Stomach (tissue), 9 donors: Measurements from ENCODE around the gene MDH1. TPM values are rescaled to one million over a fixed set of nuclear protein-coding genes. Genes with fewer than 3 reads are reported as not detected.

Experiments used
- DNase-seq, 2 donors: peaks; one replicate each; pipeline versions ENCODE4 v3.0.0 to v3.0.0-alpha.2; 2013 to 2019
- H3K27ac ChIP-seq, 5 donors: fragments of 200-600 bp in 4 of 5; sonication (generic) in 4 of 5; one replicate each; pipeline ENCODE4 v1.5.1; 2013 to 2019; ENCODE audit warnings: mild to moderate bottlenecking in 1 of 5, moderate library complexity in 1 of 5
- H3K27me3 ChIP-seq, 3 donors: fragments of 200-600 bp; sonication (generic); one replicate each; pipeline ENCODE4 v1.5.1; 2017 to 2019; ENCODE audit warnings: mixed run types in 1 of 3
- H3K36me3 ChIP-seq, 4 donors: fragments of 200-600 bp; sonication (generic); 1 replicate in 3 of 4; 2 replicates in 1 of 4; pipeline ENCODE4 v1.5.1; 2016 to 2019
- H3K4me1 ChIP-seq, 4 donors: fragments of 200-600 bp; sonication (generic); one replicate each; pipeline ENCODE4 v1.5.1; 2016 to 2019
- H3K4me3 ChIP-seq, 4 donors: fragments of 200-600 bp; sonication (generic) in 3 of 4; one replicate each; pipeline ENCODE4 v1.5.1; 2016 to 2019; ENCODE audit warnings: mild to moderate bottlenecking in 1 of 4
- H3K9me3 ChIP-seq, 4 donors: fragments of 200-600 bp; sonication (generic); one replicate each; pipeline ENCODE4 v1.5.1; 2016 to 2019
- CTCF ChIP-seq, 7 experiments: fragments of 450-650 bp in 4 of 7; fragments of 200-600 bp in 3 of 7; sonication (generic) in 3 of 7; IDR thresholded peaks; one replicate each; pipeline ENCODE4 v1.5.1; 2016 to 2019; ENCODE audit warnings: antibody characterized with exemption in 7 of 7, control low read depth in 2 of 7, mild to moderate bottlenecking in 1 of 7
- EP300 ChIP-seq: sonication (generic); formaldehyde crosslinking; IDR thresholded peaks from one replicate; pipeline ENCODE4 v1.6.1; 2017; ENCODE audit warnings: antibody characterized with exemption
- POLR2A ChIP-seq, 4 donors: fragments of 450-650 bp; IDR thresholded peaks; one replicate each; pipeline ENCODE4 v1.6.1; 2016; ENCODE audit warnings: antibody characterized with exemption in 4 of 4, control low read depth in 2 of 4, mild to moderate bottlenecking in 1 of 4, moderate library complexity in 1 of 4
- POLR2AphosphoS5 ChIP-seq, 3 donors: sonication (generic); formaldehyde crosslinking; IDR thresholded peaks; one replicate each; pipeline ENCODE4 v1.6.1; 2016; ENCODE audit warnings: antibody characterized with exemption in 3 of 3
- WGBS, 5 donors: extraction: QIAGEN DNeasy Blood & Tissue Kit in 3 of 5; methylation state at CpG; one replicate each; pipeline versions ENCODE4 v1.1.5 to v1.1.7; 2013 to 2018; 5-methylcytosine and 5-hydroxymethylcytosine counted together
- intact Hi-C: fragments of 100-400 bp; cut with DNase I; formaldehyde crosslinking; loops from one replicate; pipeline ENCODE4 v1.15.1; 2023; ENCODE audit warnings: low total_unique reads
- polyA plus RNA-seq, 3 donors: library from polyadenylated mRNA; stranded (reverse); fragments of 200-250 nt; gene quantifications; one replicate each; pipeline ENCODE4 v1.2.3, GENCODE V29; 2013
- total RNA-seq, 5 donors: library from RNA; depleted of rRNA; stranded (reverse); fragments of >200 nt; gene quantifications; one replicate each; pipeline versions ENCODE4 v1.1.0 to v1.2.3, GENCODE V29; 2014 to 2016
- donor health status: healthy with polysubstance abuse.
- donor health status: Bipolar disorder and iron deficiency.
- donor health status: healthy.

MDH1 gene
- total and polyA plus RNA-seq, 8 donors: 34.2 to 326 (median 218) TPM

- Histone ChIP-seq H3K27ac (no peak overlapping the region), H3K27me3 (no peaks in the 10 kb centered on the region), H3K4me3 (no peak overlapping the region), H3K36me3 (no peaks in the 10 kb centered on the region), H3K4me1 (no peaks in the 10 kb centered on the region), H3K9me3 (no peaks in the 10 kb centered on the region)
- DNase-seq: no peak
- intact Hi-C loops: no loop called here
- TF ChIP-seq POLR2AphosphoS5 (IDR thresholded peaks at IDR 0.05) (no peak), POLR2A (IDR thresholded peaks at IDR 0.05) (no peak), EP300 (no peak), CTCF (IDR thresholded peaks at IDR 0.05) (no peak)
- WGBS, 5 donors: 78 to 97% (median 93%) methylated on average over 1 of the region's 1 CpG
Observed at GRCh38 chr2:63649829-63650228, 61.1 kb downstream of the MDH1 start.

- WGBS, 5 donors: 77 to 83% (median 79%) methylated on average over 3 of the region's 3 CpGs
- no peaks in the 10 kb centered on the region for H3K4me1 ChIP-seq
- DNase-seq: no peak
- H3K9me3 ChIP-seq: no peaks in the 10 kb centered on the region
- TF ChIP-seq POLR2A (IDR thresholded peaks at IDR 0.05) (no peak), EP300 (no peak), CTCF (IDR thresholded peaks at IDR 0.05) (no peak), POLR2AphosphoS5 (IDR thresholded peaks at IDR 0.05) (no peak)
- no peaks in the 10 kb centered on the region for H3K27me3 ChIP-seq
- no peak overlapping the region for H3K4me3 ChIP-seq
- intact Hi-C loops: no loop called here
- H3K27ac ChIP-seq: no peak overlapping the region
- no peaks in the 10 kb centered on the region for H3K36me3 ChIP-seq
Observed at GRCh38 chr2:63650756-63651155, 62.0 kb downstream of the MDH1 start.

GRCh38 chr2:63651356-63651755, 62.6 kb downstream of the MDH1 start:
- intact Hi-C loops: no loop called here
- Histone ChIP-seq H3K36me3 (no peaks in the 10 kb centered on the region), H3K9me3 (no peaks in the 10 kb centered on the region), H3K27ac (no peak overlapping the region), H3K27me3 (no peaks in the 10 kb centered on the region), H3K4me1 (no peaks in the 10 kb centered on the region), H3K4me3 (no peak overlapping the region)
- TF ChIP-seq EP300: no peak
- TF ChIP-seq POLR2A (IDR thresholded peaks at IDR 0.05): no peak
- no peak for TF ChIP-seq POLR2AphosphoS5 (IDR thresholded peaks at IDR 0.05)
- no peak for TF ChIP-seq CTCF (IDR thresholded peaks at IDR 0.05)
- DNase-seq: no peak
- WGBS, 5 donors: 79 to 86% (median 86%) methylated on average over 3 of the region's 3 CpGs

- TF ChIP-seq POLR2AphosphoS5 (IDR thresholded peaks at IDR 0.05) (no peak), CTCF (IDR thresholded peaks at IDR 0.05) (no peak), POLR2A (IDR thresholded peaks at IDR 0.05) (no peak), EP300 (no peak)
- no peaks in the 10 kb centered on the region for H3K36me3 ChIP-seq
- no peak overlapping the region for H3K4me3 ChIP-seq
- H3K27me3 ChIP-seq: no peaks in the 10 kb centered on the region
- 60 to 76% (median 73%) methylated on average over 4 of the region's 4 CpGs for WGBS, 5 donors
- no peaks in the 10 kb centered on the region for H3K4me1 ChIP-seq
- no peaks in the 10 kb centered on the region for H3K9me3 ChIP-seq
- intact Hi-C loops: no loop called here
- no peak for DNase-seq
- H3K27ac ChIP-seq: no peak overlapping the region
Observed at GRCh38 chr2:63651861-63652651, 63.3 kb downstream of the MDH1 start.
